ENCODE measurements around the gene UNKL. TPM values are rescaled to one million over a fixed set of nuclear protein-coding genes. Genes with fewer than 3 reads are reported as not detected.

Gene UNKL
- total RNA-seq (2014; rRNA removed; shearing (Covaris generic)): 12.4 and 14.4 TPM in 2 replicates

- no peak for DNase-seq (ENCODE audit: low spot score)
These were observed at the start of gene UNKL for GRCh38 chr16:1414532-1415260. Gene UNKL (minus strand): TSS chr16:1414704. CDS start chr16:1414691, 13 bp downstream.

GRCh38 chr16:1461146-1461545 lies 46.6 kb upstream of the UNKL start:
- DNase-seq (ENCODE audit: low spot score): no peak

GRCh38 chr16:1460602-1461138 lies 46.2 kb upstream of the UNKL start:
- no peak for DNase-seq (ENCODE audit: low spot score)

- no peak for DNase-seq (ENCODE audit: low spot score)
These were observed 45.5 kb upstream of the UNKL start for GRCh38 chr16:1459967-1460366.

GRCh38 chr16:1458977-1459341 lies 44.5 kb upstream of the UNKL start:
- no peak for DNase-seq (ENCODE audit: low spot score)

GRCh38 chr16:1458336-1458976 lies 44.0 kb upstream of the UNKL start:
- DNase-seq (ENCODE audit: low spot score): no peak

- no peak for DNase-seq (ENCODE audit: low spot score)
These were observed 43.2 kb upstream of the UNKL start for GRCh38 chr16:1457489-1458245.

- DNase-seq (ENCODE audit: low spot score): no peak
These were observed 42.4 kb upstream of the UNKL start for GRCh38 chr16:1456951-1457350.

GRCh38 chr16:1455190-1456171 lies 41.0 kb upstream of the UNKL start:
- no peak for DNase-seq (ENCODE audit: low spot score)

- DNase-seq (ENCODE audit: low spot score): no peak
These were observed 40.1 kb upstream of the UNKL start for GRCh38 chr16:1454561-1454960.

- no peak for DNase-seq (ENCODE audit: low spot score)
These were observed 38.8 kb upstream of the UNKL start for GRCh38 chr16:1453316-1453715.

- DNase-seq (ENCODE audit: low spot score): no peak
These were observed 38.0 kb upstream of the UNKL start for GRCh38 chr16:1452530-1452929.

GRCh38 chr16:1451702-1452392 lies 37.3 kb upstream of the UNKL start:
- DNase-seq (ENCODE audit: low spot score): no peak

GRCh38 chr16:1450841-1451240 lies 36.3 kb upstream of the UNKL start:
- DNase-seq (ENCODE audit: low spot score): no peak

- no peak for DNase-seq (ENCODE audit: low spot score)
These were observed 35.7 kb upstream of the UNKL start for GRCh38 chr16:1450218-1450617.

- no peak for DNase-seq (ENCODE audit: low spot score)
These were observed 34.8 kb upstream of the UNKL start for GRCh38 chr16:1449201-1449788.

- no peak for DNase-seq (ENCODE audit: low spot score)
These were observed 34.1 kb upstream of the UNKL start for GRCh38 chr16:1448536-1449116.

GRCh38 chr16:1447965-1448364 lies 33.5 kb upstream of the UNKL start:
- DNase-seq (ENCODE audit: low spot score): no peak

- DNase-seq (ENCODE audit: low spot score): no peak
These were observed 32.0 kb upstream of the UNKL start for GRCh38 chr16:1446296-1447080.
